Nephron (organoid): ENCODE data around the gene WFDC12.

Experiments
- H3K27ac Mint-ChIP-seq, 3 experiments: 2 replicates each; pipeline ENCODE4 v1.8.0; 2020; ENCODE audit warnings: mixed read lengths in 3 of 3, mild to moderate bottlenecking in 2 of 3, moderate library complexity in 1 of 3
- H3K27me3 Mint-ChIP-seq: 2 replicates; pipeline ENCODE4 v1.8.0; 2021; ENCODE audit warnings: low read depth, mild to moderate bottlenecking, moderate library complexity, mixed read lengths
- H3K36me3 Mint-ChIP-seq: 2 replicates; pipeline ENCODE4 v1.8.0; 2020; ENCODE audit warnings: low read depth, mixed read lengths
- H3K4me1 Mint-ChIP-seq: 2 replicates; pipeline ENCODE4 v1.8.0; 2020; ENCODE audit warnings: mixed read lengths
- H3K4me3 Mint-ChIP-seq, 3 experiments: 2 replicates each; pipeline ENCODE4 v1.8.0; 2020; ENCODE audit warnings: mild to moderate bottlenecking in 3 of 3, mixed read lengths in 3 of 3, moderate library complexity in 2 of 3
- H3K9me3 Mint-ChIP-seq: 2 replicates; pipeline ENCODE4 v1.8.0; 2020; ENCODE audit warnings: mixed read lengths
- CTCF ChIP-seq, 3 experiments: fragments of 200-600 bp; sonication (generic); IDR thresholded peaks; one replicate each; pipeline ENCODE4 v1.5.0; 2021; ENCODE audit warnings: antibody characterized with exemption in 3 of 3; ENCODE audit not compliant: unreplicated experiment in 3 of 3

Gene WFDC12

GRCh38 chr20:45118028-45118427 is 6.2 kb downstream of the WFDC12 start:
- Mint-ChIP-seq H3K27ac (no peak overlapping the region), H3K27me3 (peaks cover 35% of the 10 kb centered on the region), H3K4me3 (no peak overlapping the region), H3K36me3 (no peaks in the 10 kb centered on the region), H3K4me1 (no peaks in the 10 kb centered on the region), H3K9me3 (peaks cover 2% of the 10 kb centered on the region)
- no peak for TF ChIP-seq CTCF (IDR thresholded peaks at IDR 0.05; ENCODE audit: unreplicated experiment in 3 of 3)

GRCh38 chr20:45117581-45117980 is 6.7 kb downstream of the WFDC12 start:
- Mint-ChIP-seq H3K27me3 (peaks cover 35% of the 10 kb centered on the region), H3K9me3 (peaks cover 2% of the 10 kb centered on the region), H3K4me1 (no peaks in the 10 kb centered on the region), H3K4me3 (no peak overlapping the region), H3K36me3 (no peaks in the 10 kb centered on the region), H3K27ac (no peak overlapping the region)
- no peak for TF ChIP-seq CTCF (IDR thresholded peaks at IDR 0.05; ENCODE audit: unreplicated experiment in 3 of 3)

GRCh38 chr20:45115829-45116228 is 8.4 kb downstream of the WFDC12 start:
- Mint-ChIP-seq H3K9me3 (no peaks in the 10 kb centered on the region), H3K4me3 (no peak overlapping the region), H3K36me3 (no peaks in the 10 kb centered on the region), H3K27me3 (peaks cover 28% of the 10 kb centered on the region), H3K27ac (no peak overlapping the region), H3K4me1 (no peaks in the 10 kb centered on the region)
- TF ChIP-seq CTCF (IDR thresholded peaks at IDR 0.05; ENCODE audit: unreplicated experiment in 3 of 3): no peak

- H3K9me3 Mint-ChIP-seq: no peaks in the 10 kb centered on the region
- H3K36me3 Mint-ChIP-seq: no peaks in the 10 kb centered on the region
- no peak for TF ChIP-seq CTCF (IDR thresholded peaks at IDR 0.05; ENCODE audit: unreplicated experiment in 3 of 3)
- no peak overlapping the region for H3K4me3 Mint-ChIP-seq
- peaks cover 28% of the 10 kb centered on the region for H3K27me3 Mint-ChIP-seq
- H3K27ac Mint-ChIP-seq: no peak overlapping the region
- H3K4me1 Mint-ChIP-seq: no peaks in the 10 kb centered on the region
Observed at GRCh38 chr20:45115386-45115774, 8.9 kb downstream of the WFDC12 start.

- Mint-ChIP-seq H3K9me3 (no peaks in the 10 kb centered on the region), H3K27me3 (peaks cover 33% of the 10 kb centered on the region), H3K4me1 (no peaks in the 10 kb centered on the region), H3K27ac (no peak within 1 kb of the TSS), H3K4me3 (no peak within 1 kb of the TSS), H3K36me3 (no peaks in the 10 kb centered on the region)
- TF ChIP-seq CTCF (IDR thresholded peaks at IDR 0.05; ENCODE audit: unreplicated experiment in 3 of 3): no peak
Observed at GRCh38 chr20:45114465-45115385, 9.5 kb downstream of the WFDC12 start, which contains the start of gene WFDC5. Gene WFDC5, minus strand, starts transcription at chr20:45115174. Its CDS starts 91 bp downstream, at chr20:45115083.

GRCh38 chr20:45113865-45114264 is 10.4 kb downstream of the WFDC12 start:
- H3K36me3 Mint-ChIP-seq: no peaks in the 10 kb centered on the region
- TF ChIP-seq CTCF (IDR thresholded peaks at IDR 0.05; ENCODE audit: unreplicated experiment in 3 of 3): no peak
- H3K27ac Mint-ChIP-seq: no peak overlapping the region
- peaks cover 33% of the 10 kb centered on the region for H3K27me3 Mint-ChIP-seq
- no peaks in the 10 kb centered on the region for H3K9me3 Mint-ChIP-seq
- H3K4me3 Mint-ChIP-seq: no peak overlapping the region
- H3K4me1 Mint-ChIP-seq: no peaks in the 10 kb centered on the region
